Activated CD8-positive, alpha-beta T cell treated with anti-CD3 and anti-CD28 coated beads for 36 hours (primary cell): Measurements from ENCODE around the gene NRF1. TPM values are rescaled to one million over a fixed set of nuclear protein-coding genes. Genes with fewer than 3 reads are reported as not detected.

Experiments
- ATAC-seq: fragments of 200-7000 bp; cut with Tn5 transposase; one replicate; pipeline ENCODE4 v1.10.0; 2021; ENCODE audit warnings: mild to moderate bottlenecking, moderate library complexity
- CTCF ChIA-PET: fragments of 350-600 bp; sonication (Branson Sonifier 250); formaldehyde crosslinking; loops from one replicate; lab custom pipeline; 2021; ENCODE audit warnings: antibody characterized with exemption; lab: Charles Lee
- POLR2A ChIA-PET: fragments of 350-600 bp; sonication (Branson Sonifier 250); formaldehyde crosslinking; loops from one replicate; lab custom pipeline; 2021; ENCODE audit warnings: antibody characterized with exemption; lab: Charles Lee
- DNase-seq: peaks from one replicate; pipeline ENCODE4 v3.0.0-alpha.2; 2020
- H3K27ac Mint-ChIP-seq: one replicate; pipeline ENCODE4 v1.8.0; 2021; ENCODE audit warnings: mild to moderate bottlenecking, mixed read lengths
- H3K27me3 Mint-ChIP-seq: one replicate; pipeline ENCODE4 v1.8.0; 2021; ENCODE audit warnings: mixed read lengths
- H3K36me3 Mint-ChIP-seq: one replicate; pipeline ENCODE4 v1.8.0; 2021; ENCODE audit warnings: low read depth, mixed read lengths
- H3K4me1 Mint-ChIP-seq: one replicate; pipeline ENCODE4 v1.8.0; 2021; ENCODE audit warnings: low read depth, mixed read lengths
- H3K4me3 Mint-ChIP-seq: one replicate; pipeline ENCODE4 v1.8.0; 2021; ENCODE audit warnings: mild to moderate bottlenecking, moderate library complexity, mixed read lengths
- H3K9me3 Mint-ChIP-seq: one replicate; pipeline ENCODE4 v1.8.0; 2021; ENCODE audit warnings: mixed read lengths
- CTCF ChIP-seq: fragments of 200-600 bp; IDR thresholded peaks from one replicate; pipeline ENCODE4 v1.8.0; 2022; ENCODE audit warnings: antibody characterized with exemption, mild to moderate bottlenecking
- intact Hi-C: fragments of 100-400 bp; cut with micrococcal nuclease; formaldehyde crosslinking; loops from one replicate; pipeline ENCODE4 v1.10.0; 2022
- total RNA-seq, 2 experiments: library from RNA; stranded (reverse); gene quantifications; one replicate each; pipeline ENCODE4 v1.2.3, GENCODE V29; 2021

NRF1 gene
- total RNA-seq, 2 experiments from 2014 or later, result 23.3 to 23.9 TPM

GRCh38 chr7:129772646-129773280 lies 161.2 kb downstream of the NRF1 start:
- intact Hi-C loops, result no loop called here
- H3K9me3 Mint-ChIP-seq, result no peaks in the 10 kb centered on the region
- CTCF ChIA-PET, result no interaction called here
- no peak overlapping the region for H3K4me3 Mint-ChIP-seq
- POLR2A ChIA-PET, result no interaction called here
- H3K36me3 Mint-ChIP-seq, result no peaks in the 10 kb centered on the region
- DNase-seq (no peak), ATAC-seq (no peak)
- H3K27me3 Mint-ChIP-seq, result peaks cover 12% of the 10 kb centered on the region
- no peak for TF ChIP-seq CTCF
- no peaks in the 10 kb centered on the region for H3K4me1 Mint-ChIP-seq
- no peak overlapping the region for H3K27ac Mint-ChIP-seq

GRCh38 chr7:129773328-129773731 lies 161.8 kb downstream of the NRF1 start:
- H3K4me1 Mint-ChIP-seq, result no peaks in the 10 kb centered on the region
- H3K27ac Mint-ChIP-seq, result no peak overlapping the region
- intact Hi-C loops, result no loop called here
- DNase-seq (no peak), ATAC-seq (no peak)
- H3K4me3 Mint-ChIP-seq, result no peak overlapping the region
- no peak for TF ChIP-seq CTCF
- H3K27me3 Mint-ChIP-seq, result peaks cover 18% of the 10 kb centered on the region
- no peaks in the 10 kb centered on the region for H3K36me3 Mint-ChIP-seq
- no peaks in the 10 kb centered on the region for H3K9me3 Mint-ChIP-seq
- ChIA-PET POLR2A (interaction anchor here (1.6 kb wide), 1 partner anchor 10 kb away, joined by 4 read pairs; no protein-coding TSS in a partner anchor), CTCF (no interaction called here)

- ChIA-PET POLR2A (interaction anchor here (1.6 kb wide), 1 partner anchor 11 kb away, joined by 4 read pairs; no protein-coding TSS in a partner anchor), CTCF (no interaction called here)
- no peak overlapping the region for H3K27ac Mint-ChIP-seq
- no peaks in the 10 kb centered on the region for H3K36me3 Mint-ChIP-seq
- H3K27me3 Mint-ChIP-seq, result peaks cover 22% of the 10 kb centered on the region
- no peak for ATAC-seq
- no peak for TF ChIP-seq CTCF
- no peaks in the 10 kb centered on the region for H3K9me3 Mint-ChIP-seq
- H3K4me3 Mint-ChIP-seq, result no peak overlapping the region
- no peak for DNase-seq
- no peaks in the 10 kb centered on the region for H3K4me1 Mint-ChIP-seq
- intact Hi-C loops, result no loop called here
Observed at GRCh38 chr7:129773871-129774270, 162.4 kb downstream of the NRF1 start.

- H3K4me3 Mint-ChIP-seq, result no peak overlapping the region
- no peak for DNase-seq
- ATAC-seq, result no peak
- ChIA-PET CTCF (no interaction called here), POLR2A (interaction anchor here (1.6 kb wide), 1 partner anchor 11 kb away, joined by 4 read pairs; no protein-coding TSS in a partner anchor)
- H3K4me1 Mint-ChIP-seq, result no peaks in the 10 kb centered on the region
- no peaks in the 10 kb centered on the region for H3K36me3 Mint-ChIP-seq
- no peak overlapping the region for H3K27ac Mint-ChIP-seq
- H3K9me3 Mint-ChIP-seq, result no peaks in the 10 kb centered on the region
- intact Hi-C loops, result no loop called here
- TF ChIP-seq CTCF, result no peak
- peaks cover 24% of the 10 kb centered on the region for H3K27me3 Mint-ChIP-seq
Observed at GRCh38 chr7:129774359-129774758, 162.8 kb downstream of the NRF1 start.

- ChIA-PET POLR2A (interaction anchor here (1.6 kb wide), 1 partner anchor 12 kb away, joined by 4 read pairs; no protein-coding TSS in a partner anchor), CTCF (no interaction called here)
- no peak for ATAC-seq
- H3K4me1 Mint-ChIP-seq, result no peaks in the 10 kb centered on the region
- no peak for DNase-seq
- H3K27ac Mint-ChIP-seq, result no peak overlapping the region
- no peaks in the 10 kb centered on the region for H3K36me3 Mint-ChIP-seq
- intact Hi-C loops, result no loop called here
- H3K9me3 Mint-ChIP-seq, result no peaks in the 10 kb centered on the region
- no peak for TF ChIP-seq CTCF
- H3K27me3 Mint-ChIP-seq, result peaks cover 24% of the 10 kb centered on the region
- no peak overlapping the region for H3K4me3 Mint-ChIP-seq
Observed at GRCh38 chr7:129774871-129775694, 163.6 kb downstream of the NRF1 start.
